Neural progenitor cell (in vitro differentiated cells): ENCODE data around the gene RPH3AL. TPM values are rescaled to one million over a fixed set of nuclear protein-coding genes. Genes with fewer than 3 reads are reported as not detected.

ENCODE experiments used
- DNase-seq: peaks from one replicate; pipeline ENCODE4 v3.0.0-alpha.2; 2016; ENCODE audit warnings: low spot score
- H2AFZ ChIP-seq: fragments of 200-600 bp; sonication (generic); replicated peaks from 2 replicates; pipeline ENCODE4 v1.6.1; 2016; ENCODE audit warnings: antibody characterized with exemption
- H3F3A ChIP-seq: fragments of 200-600 bp; sonication (generic); 2 replicates; pipeline ENCODE4 v1.6.1; 2016; ENCODE audit warnings: antibody characterized with exemption, low read depth
- H3K27ac ChIP-seq: fragments of 200-600 bp; sonication (generic); 2 replicates; pipeline ENCODE4 v1.5.1; 2016; ENCODE audit warnings: mild to moderate bottlenecking
- H3K27me3 ChIP-seq: fragments of 200-600 bp; sonication (generic); 2 replicates; pipeline ENCODE4 v1.6.1; 2016; ENCODE audit warnings: mild to moderate bottlenecking, moderate library complexity
- H3K36me3 ChIP-seq: fragments of 200-600 bp; sonication (generic); 2 replicates; pipeline ENCODE4 v1.5.1; 2016
- H3K4me1 ChIP-seq: fragments of 200-600 bp; sonication (generic); 2 replicates; pipeline ENCODE4 v1.6.1; 2016; ENCODE audit warnings: mixed run types
- H3K4me2 ChIP-seq: fragments of 200-600 bp; sonication (generic); 2 replicates; pipeline ENCODE4 v1.6.1; 2016
- H3K4me3 ChIP-seq: fragments of 200-600 bp; sonication (generic); 2 replicates; pipeline ENCODE4 v1.5.1; 2016
- H3K79me2 ChIP-seq: fragments of 200-600 bp; sonication (generic); 2 replicates; pipeline ENCODE4 v1.6.1; 2016; ENCODE audit warnings: low read depth
- H3K9ac ChIP-seq: fragments of 200-600 bp; sonication (generic); 2 replicates; pipeline ENCODE4 v1.6.1; 2016
- H3K9me3 ChIP-seq: fragments of 200-600 bp; sonication (generic); 2 replicates; pipeline ENCODE4 v1.5.1; 2016; ENCODE audit warnings: low read depth
- H4K20me1 ChIP-seq: fragments of 200-600 bp; sonication (generic); 2 replicates; pipeline ENCODE4 v1.6.1; 2016; ENCODE audit warnings: low read depth
- H3K27ac Mint-ChIP-seq: 3 replicates; pipeline ENCODE4 v1.8.0; 2021; ENCODE audit warnings: mixed read lengths
- H3K27me3 Mint-ChIP-seq: 2 replicates; pipeline ENCODE4 v1.8.0; 2022; ENCODE audit warnings: low read depth, mild to moderate bottlenecking, inconsistent platforms, moderate library complexity, mixed read lengths; ENCODE audit not compliant: insufficient read depth
- H3K36me3 Mint-ChIP-seq: 3 replicates; pipeline ENCODE4 v1.8.0; 2021; ENCODE audit warnings: mixed read lengths
- H3K4me1 Mint-ChIP-seq: 3 replicates; pipeline ENCODE4 v1.8.0; 2021; ENCODE audit warnings: mixed read lengths
- H3K4me3 Mint-ChIP-seq: 3 replicates; pipeline ENCODE4 v1.8.0; 2021; ENCODE audit warnings: mild to moderate bottlenecking, moderate library complexity, mixed read lengths
- H3K9me3 Mint-ChIP-seq: 3 replicates; pipeline ENCODE4 v1.8.0; 2020; ENCODE audit warnings: mixed read lengths
- EZH2 ChIP-seq: fragments of 200-600 bp; sonication (generic); IDR thresholded peaks from 2 replicates; pipeline ENCODE4 v1.6.1; 2017; ENCODE audit warnings: antibody characterized with exemption, mild to moderate bottlenecking, moderate library complexity
- EZH2phosphoT487 ChIP-seq: fragments of 200-600 bp; sonication (generic); IDR thresholded peaks from 2 replicates; pipeline ENCODE4 v1.6.1; 2017; ENCODE audit warnings: antibody characterized with exemption
- total RNA-seq: library from RNA; depleted of rRNA; stranded (reverse); fragments of >200 nt; gene quantifications from 2 replicates; pipeline ENCODE4 v1.2.3, GENCODE V29; 2015; ENCODE audit warnings: low replicate concordance
- TF ChIP-seq, protein P1 (sequence below): fragments of 200-600 bp; sonication (generic); IDR thresholded peaks from 2 replicates; pipeline ENCODE4 v1.5.1; 2017; ENCODE audit warnings: antibody characterized with exemption, mild to moderate bottlenecking

Gene RPH3AL
- total RNA-seq, 1 donor from 2014 or later, result 7.5 TPM

DNA sequence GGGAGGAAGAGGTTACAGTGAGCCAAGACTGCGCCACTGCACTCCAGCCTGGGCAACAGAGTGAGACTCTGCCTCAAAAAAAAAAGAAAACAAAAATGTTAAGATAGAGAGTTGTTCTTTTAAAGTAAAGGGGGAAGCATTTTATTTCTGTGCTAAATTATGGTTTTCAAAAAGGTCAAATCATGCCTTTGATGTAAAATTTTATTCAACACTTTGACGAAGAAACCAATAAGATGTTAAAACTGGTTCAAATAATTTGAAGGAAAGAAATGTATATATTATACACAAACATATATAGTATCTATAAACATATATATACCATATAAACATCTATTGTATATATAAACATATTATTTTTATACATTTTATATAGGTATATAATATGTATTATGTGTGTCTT, 43.4 kb upstream of the RPH3AL start:
- TF ChIP-seq EZH2, result no peak
- TF ChIP-seq EZH2phosphoT487, result no peak
- TF ChIP-seq, protein P1, sequence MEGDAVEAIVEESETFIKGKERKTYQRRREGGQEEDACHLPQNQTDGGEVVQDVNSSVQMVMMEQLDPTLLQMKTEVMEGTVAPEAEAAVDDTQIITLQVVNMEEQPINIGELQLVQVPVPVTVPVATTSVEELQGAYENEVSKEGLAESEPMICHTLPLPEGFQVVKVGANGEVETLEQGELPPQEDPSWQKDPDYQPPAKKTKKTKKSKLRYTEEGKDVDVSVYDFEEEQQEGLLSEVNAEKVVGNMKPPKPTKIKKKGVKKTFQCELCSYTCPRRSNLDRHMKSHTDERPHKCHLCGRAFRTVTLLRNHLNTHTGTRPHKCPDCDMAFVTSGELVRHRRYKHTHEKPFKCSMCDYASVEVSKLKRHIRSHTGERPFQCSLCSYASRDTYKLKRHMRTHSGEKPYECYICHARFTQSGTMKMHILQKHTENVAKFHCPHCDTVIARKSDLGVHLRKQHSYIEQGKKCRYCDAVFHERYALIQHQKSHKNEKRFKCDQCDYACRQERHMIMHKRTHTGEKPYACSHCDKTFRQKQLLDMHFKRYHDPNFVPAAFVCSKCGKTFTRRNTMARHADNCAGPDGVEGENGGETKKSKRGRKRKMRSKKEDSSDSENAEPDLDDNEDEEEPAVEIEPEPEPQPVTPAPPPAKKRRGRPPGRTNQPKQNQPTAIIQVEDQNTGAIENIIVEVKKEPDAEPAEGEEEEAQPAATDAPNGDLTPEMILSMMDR, result no peak
- no peak overlapping the region for H3K27ac ChIP-seq
- Mint-ChIP-seq H3K9me3 (no peaks in the 10 kb centered on the region), H3K27me3 (peaks cover 9% of the 10 kb centered on the region), H3K36me3 (no peaks in the 10 kb centered on the region), H3K27ac (no peak overlapping the region), H3K4me3 (no peak overlapping the region), H3K4me1 (peaks cover 4% of the 10 kb centered on the region)
- H3K79me2 ChIP-seq, result no peaks in the 10 kb centered on the region
- H3K27me3 ChIP-seq, result peaks cover 3% of the 10 kb centered on the region
- no peak for DNase-seq
- H3F3A ChIP-seq, result no peaks in the 10 kb centered on the region
- H3K36me3 ChIP-seq, result no peaks in the 10 kb centered on the region
- H3K4me3 ChIP-seq, result no peak overlapping the region
- no peak overlapping the region for H3K4me2 ChIP-seq
- H4K20me1 ChIP-seq, result no peaks in the 10 kb centered on the region
- H3K4me1 ChIP-seq, result no peaks in the 10 kb centered on the region
- H3K9ac ChIP-seq, result no peak overlapping the region
- no peaks in the 10 kb centered on the region for H3K9me3 ChIP-seq
- no peak overlapping the region for H2AFZ ChIP-seq

DNA sequence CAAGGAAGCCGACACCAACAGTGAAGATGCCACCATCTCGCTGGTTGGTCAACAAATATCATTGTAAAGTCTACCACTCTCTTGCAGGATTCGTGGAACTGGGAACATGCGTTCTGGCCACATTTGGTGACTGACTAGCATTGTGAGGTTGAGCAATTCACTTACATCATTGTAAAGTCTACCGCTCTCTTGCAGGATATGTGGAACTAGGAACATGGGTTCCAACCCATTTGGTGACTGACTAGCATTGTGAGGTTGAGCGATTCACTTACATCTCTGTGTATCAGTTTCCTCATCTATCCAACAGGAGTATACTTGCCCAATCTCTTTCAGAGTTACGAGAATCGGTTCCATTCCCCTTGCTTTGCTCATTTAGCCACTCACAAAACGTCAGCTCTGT, 42.6 kb upstream of the RPH3AL start:
- Mint-ChIP-seq H3K4me3 (no peak overlapping the region), H3K27me3 (peaks cover 7% of the 10 kb centered on the region), H3K9me3 (no peaks in the 10 kb centered on the region), H3K27ac (no peak overlapping the region), H3K36me3 (no peaks in the 10 kb centered on the region), H3K4me1 (peaks cover 4% of the 10 kb centered on the region)
- Histone ChIP-seq H3K79me2 (no peaks in the 10 kb centered on the region), H3K27ac (no peak overlapping the region), H2AFZ (no peak overlapping the region), H3K9me3 (no peaks in the 10 kb centered on the region), H3K36me3 (no peaks in the 10 kb centered on the region), H3F3A (no peaks in the 10 kb centered on the region), H4K20me1 (no peaks in the 10 kb centered on the region), H3K27me3 (no peaks in the 10 kb centered on the region), H3K9ac (no peak overlapping the region), H3K4me1 (no peaks in the 10 kb centered on the region), H3K4me3 (no peak overlapping the region), H3K4me2 (no peak overlapping the region)
- TF ChIP-seq EZH2 (no peak), EZH2phosphoT487 (no peak)
- TF ChIP-seq, protein P1, result no peak
- no peak for DNase-seq

DNA sequence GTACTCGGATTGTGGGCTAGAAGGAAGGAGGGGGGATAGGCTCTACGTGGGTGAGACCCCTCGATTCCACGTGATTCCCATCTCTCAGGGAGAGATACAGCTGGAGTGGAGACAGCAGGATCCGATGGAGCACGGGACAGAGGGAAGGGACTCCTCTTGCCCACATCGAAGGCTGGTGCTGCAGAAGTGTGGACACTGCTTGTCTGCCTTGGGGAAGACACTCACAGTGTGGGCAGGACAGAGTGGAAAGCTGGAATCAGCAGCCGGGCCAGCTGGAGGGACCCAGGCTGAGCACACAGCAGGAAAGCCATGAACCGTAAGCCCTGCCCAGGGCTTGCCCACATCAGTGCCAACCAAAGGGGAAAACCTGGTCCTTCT, 42.1 kb upstream of the RPH3AL start:
- Mint-ChIP-seq H3K36me3 (no peaks in the 10 kb centered on the region), H3K27ac (no peak overlapping the region), H3K4me3 (no peak overlapping the region), H3K27me3 (peaks cover 7% of the 10 kb centered on the region), H3K9me3 (no peaks in the 10 kb centered on the region), H3K4me1 (peaks cover 5% of the 10 kb centered on the region)
- Histone ChIP-seq H2AFZ (no peak overlapping the region), H3K9ac (no peak overlapping the region), H4K20me1 (no peaks in the 10 kb centered on the region), H3K9me3 (no peaks in the 10 kb centered on the region), H3K36me3 (no peaks in the 10 kb centered on the region), H3K27me3 (no peaks in the 10 kb centered on the region), H3K4me3 (no peak overlapping the region), H3K4me2 (no peak overlapping the region), H3K4me1 (no peaks in the 10 kb centered on the region), H3K27ac (no peak overlapping the region), H3F3A (no peaks in the 10 kb centered on the region), H3K79me2 (no peaks in the 10 kb centered on the region)
- DNase-seq, result no peak
- TF ChIP-seq, protein P1, result no peak
- TF ChIP-seq EZH2, result no peak
- no peak for TF ChIP-seq EZH2phosphoT487
